ENCODE measurements around the gene CXCL3. TPM values are rescaled to one million over a fixed set of nuclear protein-coding genes. Genes with fewer than 3 reads are reported as not detected.
"Not testable (repeated sequence)": the region's sequence is repeated elsewhere in the genome, so short reads cannot be mapped to it uniquely, and the experiment has no call there.

Gene CXCL3
- not detected for total RNA-seq

DNA sequence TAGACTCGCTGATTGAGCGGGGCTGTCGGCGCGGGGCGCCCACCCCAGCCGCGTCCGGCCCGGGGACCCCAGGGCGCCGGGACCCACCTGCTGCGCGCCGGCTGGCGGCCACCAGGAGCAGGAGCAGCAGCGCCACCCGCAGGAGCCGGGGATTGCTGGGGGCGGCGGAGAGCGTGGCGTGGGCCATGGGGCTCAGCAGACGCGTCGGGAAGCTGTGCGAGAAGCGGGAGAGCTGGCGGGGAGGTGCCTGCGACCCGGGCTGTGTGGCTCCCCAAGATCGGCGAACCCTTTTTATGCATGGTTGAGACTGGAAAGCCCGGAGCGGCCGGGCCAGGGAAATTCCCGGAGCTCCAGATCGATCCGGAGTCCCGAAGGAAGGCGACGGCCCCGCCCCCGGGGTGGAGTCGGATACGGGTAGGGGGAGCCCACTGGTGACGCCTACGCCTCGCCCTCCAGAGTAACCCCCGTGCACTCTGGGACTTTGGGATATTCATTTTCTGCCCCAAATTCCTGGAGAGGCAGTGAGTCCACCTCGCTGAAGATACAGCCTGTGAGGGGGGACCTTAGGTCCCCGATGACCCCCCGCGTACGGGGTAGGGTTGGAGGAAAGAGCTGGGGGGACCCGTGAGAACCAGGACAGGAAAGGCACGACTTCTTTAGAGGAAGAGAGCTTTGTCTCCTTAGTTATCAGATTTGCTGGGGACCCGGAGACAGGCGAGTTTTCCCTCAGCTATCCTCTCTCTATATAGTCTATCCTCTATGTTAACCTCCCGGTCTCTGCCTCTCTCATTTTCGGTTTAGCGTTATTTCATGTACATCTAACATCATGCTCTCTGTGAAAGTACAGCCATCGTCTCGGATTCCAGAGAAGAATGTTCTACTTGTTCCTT lies at the start of gene CXCL3:
CXCL3 (minus strand) TSS at position 265 of the 890 bp plus-strand sequence; CDS start at position 187, 78 bp downstream.
- peaks cover 10% of the 10 kb centered on the region for H3K4me1 Mint-ChIP-seq
- peaks cover 70% of the 10 kb centered on the region for H3K27me3 Mint-ChIP-seq
- H3K36me3 Mint-ChIP-seq = no peaks in the 10 kb centered on the region
- no peaks in the 10 kb centered on the region for H3K9me3 Mint-ChIP-seq
- DNase-seq = peak; percentile 20
- peak within 1 kb of the TSS; percentile 74 for H3K4me3 Mint-ChIP-seq
- no peak within 1 kb of the TSS for H3K27ac Mint-ChIP-seq

DNA sequence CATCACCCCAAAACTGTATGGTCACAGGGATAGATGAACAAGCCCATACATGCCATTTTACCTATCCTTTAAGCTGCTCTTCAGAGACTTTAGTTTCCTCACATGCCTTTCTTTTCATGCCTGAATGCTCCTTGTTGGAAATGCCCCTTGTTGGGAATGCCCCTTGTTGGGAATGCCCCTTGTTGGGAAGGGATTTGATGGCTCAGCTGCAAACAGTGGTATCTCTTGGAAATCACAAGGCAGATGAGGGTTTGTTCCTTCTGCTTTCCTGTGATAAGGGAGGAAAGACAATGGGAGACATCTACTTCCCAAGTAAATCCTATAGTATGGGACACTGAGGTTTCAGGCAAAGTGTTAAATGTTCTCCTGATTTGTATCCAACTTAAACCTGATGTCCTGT lies 49.0 kb upstream of the CXCL3 start:
- Mint-ChIP-seq H3K4me1 (no peaks in the 10 kb centered on the region), H3K27ac (no peak overlapping the region), H3K9me3 (no peaks in the 10 kb centered on the region), H3K4me3 (no peak overlapping the region), H3K27me3 (peaks cover 6% of the 10 kb centered on the region), H3K36me3 (no peaks in the 10 kb centered on the region)
- no peak for DNase-seq

DNA sequence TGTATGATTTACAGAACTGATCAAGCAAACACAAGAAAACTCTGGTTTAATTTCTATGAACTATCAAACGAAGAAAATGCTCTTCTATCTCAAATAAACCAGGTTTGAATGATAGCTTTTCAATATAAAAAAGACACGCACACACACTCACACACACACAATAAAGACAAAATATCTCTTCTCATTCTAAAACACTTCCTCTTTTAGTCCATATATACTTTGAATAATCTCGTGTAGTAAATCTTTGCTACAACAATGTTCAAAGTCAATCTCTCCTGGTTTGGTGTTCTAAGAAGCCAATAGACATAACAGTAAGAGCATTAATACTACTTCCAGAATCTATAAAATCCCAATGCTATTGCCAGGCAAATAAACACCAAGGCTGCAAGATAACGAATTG lies 47.2 kb upstream of the CXCL3 start:
- Mint-ChIP-seq H3K9me3 (no peaks in the 10 kb centered on the region), H3K36me3 (no peaks in the 10 kb centered on the region), H3K4me3 (no peak overlapping the region), H3K4me1 (no peaks in the 10 kb centered on the region), H3K27ac (no peak overlapping the region), H3K27me3 (peaks cover 6% of the 10 kb centered on the region)
- no peak for DNase-seq

DNA sequence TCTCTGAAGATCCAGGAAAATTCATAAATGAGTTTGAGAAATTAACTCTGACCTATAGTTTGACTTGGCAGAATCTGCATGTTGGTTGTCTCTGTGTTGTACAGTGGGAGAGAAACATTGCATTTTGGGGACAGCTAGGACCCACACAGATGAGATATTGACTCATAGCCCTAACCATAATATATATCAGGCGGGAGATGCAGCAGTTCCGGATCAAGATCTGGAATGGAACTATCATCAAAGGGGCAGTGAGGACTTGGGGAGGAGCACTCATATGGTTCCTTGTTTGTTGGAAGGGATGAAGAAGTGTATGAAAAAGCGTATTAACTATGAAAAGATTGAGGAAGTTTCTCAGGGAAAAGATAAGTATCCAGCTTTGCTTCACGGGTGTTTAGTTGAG lies 46.5 kb upstream of the CXCL3 start:
- Mint-ChIP-seq H3K9me3 (no peaks in the 10 kb centered on the region), H3K4me3 (no peak overlapping the region), H3K36me3 (no peaks in the 10 kb centered on the region), H3K27me3 (peaks cover 9% of the 10 kb centered on the region), H3K27ac (no peak overlapping the region), H3K4me1 (no peaks in the 10 kb centered on the region)
- no peak for DNase-seq

DNA sequence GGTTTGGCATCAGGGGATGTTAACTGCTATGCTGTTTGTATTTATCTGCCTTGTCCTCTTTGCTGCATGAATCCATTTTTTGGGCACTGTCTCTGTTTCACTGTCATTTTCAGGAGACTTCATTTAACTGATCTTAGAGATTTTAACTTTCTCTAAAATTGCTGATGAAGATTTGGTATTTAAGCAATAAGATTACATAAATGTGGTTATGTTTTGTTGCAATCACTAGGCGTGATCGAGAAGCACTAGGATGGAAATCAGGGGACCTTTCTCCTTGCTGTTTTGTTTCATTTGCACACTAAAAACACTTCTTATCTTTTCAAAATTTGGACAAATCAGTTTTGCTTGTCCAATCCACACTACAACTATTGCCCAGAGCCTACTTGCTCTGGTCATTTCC lies 45.1 kb upstream of the CXCL3 start:
- no peaks in the 10 kb centered on the region for H3K36me3 Mint-ChIP-seq

DNA sequence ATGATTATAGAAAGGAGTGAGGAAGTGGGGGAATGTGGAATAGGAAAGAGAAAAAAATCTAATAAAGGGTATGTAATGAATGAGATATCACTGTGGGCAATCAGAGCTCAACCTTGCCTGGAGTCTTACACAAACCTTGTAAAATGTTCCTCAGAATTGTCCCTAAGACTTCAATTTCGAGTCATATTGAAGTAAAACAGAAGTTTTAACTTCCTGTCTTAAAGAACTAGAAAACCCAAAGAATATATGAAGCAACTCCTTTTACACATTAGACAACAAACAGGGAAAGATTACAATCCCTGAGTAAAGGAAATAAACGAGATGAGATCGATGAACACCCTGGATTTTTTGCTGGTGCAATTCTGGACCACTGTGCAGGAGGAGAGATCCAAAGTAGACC lies 42.5 kb upstream of the CXCL3 start:
- no peak overlapping the region for H3K4me3 Mint-ChIP-seq
- no peak overlapping the region for H3K27ac Mint-ChIP-seq
- H3K27me3 Mint-ChIP-seq = peaks cover 20% of the 10 kb centered on the region
- no peaks in the 10 kb centered on the region for H3K9me3 Mint-ChIP-seq
- no peak for DNase-seq
- H3K4me1 Mint-ChIP-seq = no peaks in the 10 kb centered on the region
- H3K36me3 Mint-ChIP-seq = no peaks in the 10 kb centered on the region

More for the DNA sequence above, 45.1 kb upstream of the CXCL3 start:
- Mint-ChIP-seq H3K9me3 (no peaks in the 10 kb centered on the region), H3K27ac (no peak overlapping the region), H3K4me3 (no peak overlapping the region), H3K4me1 (no peaks in the 10 kb centered on the region), H3K27me3 (peaks cover 13% of the 10 kb centered on the region)
- DNase-seq = no peak

DNA sequence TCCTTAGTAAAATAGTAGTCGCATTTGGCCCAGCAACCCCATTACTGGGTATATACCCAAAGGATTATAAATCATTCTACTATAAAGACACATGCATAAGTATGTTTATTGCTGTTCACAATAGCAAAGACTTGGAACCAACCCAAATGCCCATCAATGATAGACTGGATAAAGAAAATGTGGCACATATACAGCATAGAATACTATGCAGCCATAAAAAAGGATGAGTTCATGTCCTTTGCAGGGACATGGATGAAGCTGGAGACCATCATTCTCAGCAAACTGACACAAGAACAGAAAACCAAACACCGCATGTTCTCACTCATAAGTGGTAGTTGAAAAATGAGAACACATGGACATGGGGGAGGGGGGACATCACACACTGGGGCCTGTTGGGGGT lies 41.9 kb upstream of the CXCL3 start:
- H3K4me1 Mint-ChIP-seq, H3K36me3 Mint-ChIP-seq, DNase-seq, H3K4me3 Mint-ChIP-seq, H3K9me3 Mint-ChIP-seq, H3K27ac Mint-ChIP-seq: not testable (repeated sequence)
- peaks cover 20% of the 10 kb centered on the region for H3K27me3 Mint-ChIP-seq

DNA sequence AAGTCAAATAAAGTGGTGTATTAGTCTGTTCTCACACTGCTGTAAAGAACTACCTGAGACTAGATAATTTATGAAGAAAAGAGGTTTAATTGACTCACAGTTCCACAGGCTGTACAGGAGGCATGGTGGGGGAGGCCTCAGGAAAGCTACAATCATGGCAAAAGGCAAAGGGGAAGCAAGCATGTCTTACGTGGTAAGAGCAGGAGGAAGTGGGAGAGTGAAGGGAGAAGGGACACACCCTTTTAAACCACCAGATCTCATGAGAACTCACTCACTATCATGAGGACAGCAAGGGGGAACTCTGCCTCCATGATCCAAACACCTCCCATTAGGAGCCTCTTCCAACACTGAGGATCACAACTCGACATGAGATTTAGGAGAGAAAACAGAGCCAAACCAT lies 40.5 kb upstream of the CXCL3 start:
- H3K9me3 Mint-ChIP-seq, H3K27ac Mint-ChIP-seq, H3K4me3 Mint-ChIP-seq, DNase-seq, H3K4me1 Mint-ChIP-seq, H3K36me3 Mint-ChIP-seq: not testable (repeated sequence)
- peaks cover 13% of the 10 kb centered on the region for H3K27me3 Mint-ChIP-seq

DNA sequence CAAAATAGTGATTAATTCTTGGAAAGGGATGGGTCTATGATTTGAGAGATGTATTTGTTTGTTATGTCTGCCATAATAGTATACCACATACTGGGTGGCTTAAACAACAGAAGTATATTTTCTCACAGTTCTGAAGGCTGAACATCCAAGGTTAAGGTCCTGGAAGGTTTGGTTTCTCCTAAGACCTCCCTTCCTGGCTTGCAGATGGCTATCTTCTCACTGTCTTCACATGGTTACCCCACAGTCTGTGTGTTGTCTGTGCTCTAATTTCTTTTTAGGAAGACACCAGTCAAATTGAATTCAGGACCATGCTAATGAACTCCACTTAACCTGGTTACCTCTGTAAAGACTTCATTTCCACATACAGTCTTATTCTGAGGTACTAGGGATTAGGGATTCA lies 34.9 kb upstream of the CXCL3 start:
- no peaks in the 10 kb centered on the region for H3K9me3 Mint-ChIP-seq
- H3K4me3 Mint-ChIP-seq = no peak overlapping the region
- H3K36me3 Mint-ChIP-seq = no peaks in the 10 kb centered on the region
- H3K27ac Mint-ChIP-seq = no peak overlapping the region
- DNase-seq = no peak
- H3K4me1 Mint-ChIP-seq = no peaks in the 10 kb centered on the region
- peaks cover 11% of the 10 kb centered on the region for H3K27me3 Mint-ChIP-seq

DNA sequence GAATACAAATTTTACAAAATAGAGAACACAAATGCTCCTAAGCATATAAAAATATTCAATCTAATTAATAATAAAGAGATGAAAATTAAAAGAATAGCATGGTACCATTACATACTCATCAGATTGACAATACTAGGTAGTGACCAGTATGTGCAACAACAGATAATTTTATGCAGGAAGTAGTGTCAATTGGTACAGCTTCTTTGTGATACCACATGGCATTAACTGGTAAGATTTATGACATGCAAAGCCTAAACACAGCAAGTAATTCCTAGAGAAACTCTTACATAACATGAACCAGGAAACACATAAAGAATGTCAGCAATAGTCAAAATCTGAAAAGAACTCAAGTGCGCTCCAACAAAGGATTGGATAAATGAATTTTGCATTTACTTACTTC lies 34.2 kb upstream of the CXCL3 start:
- H3K9me3 Mint-ChIP-seq = no peaks in the 10 kb centered on the region
- no peaks in the 10 kb centered on the region for H3K36me3 Mint-ChIP-seq
- DNase-seq = no peak
- H3K4me3 Mint-ChIP-seq = no peak overlapping the region
- peaks cover 10% of the 10 kb centered on the region for H3K27me3 Mint-ChIP-seq
- H3K4me1 Mint-ChIP-seq = no peaks in the 10 kb centered on the region
- no peak overlapping the region for H3K27ac Mint-ChIP-seq

DNA sequence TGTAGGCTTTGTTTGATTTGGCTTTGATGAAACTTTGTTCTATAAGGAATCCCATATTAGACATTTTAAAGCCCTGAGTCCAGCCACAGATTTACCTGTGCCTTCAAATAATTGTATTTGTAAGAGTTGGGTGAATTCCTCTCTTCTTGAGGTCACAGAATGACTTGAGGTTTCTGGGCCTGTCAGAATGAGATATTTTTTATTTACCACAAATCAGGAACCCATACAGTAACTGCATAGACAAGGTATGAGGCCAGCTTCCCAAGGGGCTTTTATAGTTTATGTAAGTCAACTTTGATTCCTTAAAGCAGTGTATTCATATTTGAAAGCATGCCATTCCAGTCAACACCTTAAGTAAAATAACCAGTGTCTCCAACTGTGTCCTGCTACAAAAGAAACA lies 29.1 kb upstream of the CXCL3 start:
- no peaks in the 10 kb centered on the region for H3K9me3 Mint-ChIP-seq
- no peaks in the 10 kb centered on the region for H3K36me3 Mint-ChIP-seq
- H3K27ac Mint-ChIP-seq = no peak overlapping the region
- H3K4me3 Mint-ChIP-seq = no peak overlapping the region
- DNase-seq = no peak
- peaks cover 9% of the 10 kb centered on the region for H3K27me3 Mint-ChIP-seq
- no peaks in the 10 kb centered on the region for H3K4me1 Mint-ChIP-seq

DNA sequence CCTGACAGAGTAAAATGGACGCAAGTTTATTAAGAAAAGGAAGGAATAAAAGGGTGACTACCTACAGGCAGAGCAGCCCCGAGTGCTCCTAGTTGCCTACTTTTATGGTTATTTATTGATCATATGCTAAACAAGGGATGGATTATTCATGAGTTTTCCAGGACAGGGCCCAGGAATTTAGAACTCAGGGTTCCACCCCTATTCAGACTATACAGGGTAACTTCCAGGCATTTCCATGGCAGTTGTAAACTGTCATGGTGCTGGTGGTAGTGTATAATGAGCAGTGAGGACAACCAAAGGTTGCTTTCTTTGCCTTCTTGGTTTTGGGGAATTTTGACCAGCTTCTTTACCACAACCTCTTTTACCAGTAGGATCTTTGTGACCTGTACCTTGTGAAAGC lies 27.7 kb upstream of the CXCL3 start:
- Mint-ChIP-seq H3K9me3 (no peaks in the 10 kb centered on the region), H3K4me3 (no peak overlapping the region), H3K4me1 (no peaks in the 10 kb centered on the region), H3K27ac (no peak overlapping the region), H3K36me3 (no peaks in the 10 kb centered on the region), H3K27me3 (peaks cover 9% of the 10 kb centered on the region)
- no peak for DNase-seq

DNA sequence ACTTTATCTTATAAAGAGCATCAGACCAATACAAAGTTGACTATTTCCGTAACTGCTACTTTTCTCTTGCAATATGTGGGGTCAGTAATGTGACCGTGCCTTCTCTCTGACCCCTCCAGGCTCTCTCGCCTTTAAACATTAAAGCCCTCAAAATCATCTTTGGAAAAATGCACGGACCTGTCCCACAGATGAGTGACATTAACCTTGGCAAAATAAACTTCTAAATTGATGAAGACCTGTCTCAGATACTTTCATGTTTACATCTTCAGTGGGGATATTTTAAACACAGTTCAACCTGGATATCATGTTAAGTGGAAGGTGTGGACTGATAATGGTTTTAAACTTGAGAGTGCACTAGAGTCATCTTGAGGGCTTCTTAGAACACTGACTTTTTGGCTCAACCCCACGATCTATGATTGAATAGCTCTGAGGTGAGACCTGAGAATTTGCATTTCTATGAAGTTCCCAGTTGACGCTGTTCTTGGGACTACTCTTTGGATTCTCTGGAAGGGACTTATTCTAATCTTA lies 26.7 kb upstream of the CXCL3 start:
- Mint-ChIP-seq H3K9me3 (no peaks in the 10 kb centered on the region), H3K27ac (no peak overlapping the region), H3K4me1 (no peaks in the 10 kb centered on the region), H3K4me3 (no peak overlapping the region), H3K27me3 (peaks cover 4% of the 10 kb centered on the region), H3K36me3 (no peaks in the 10 kb centered on the region)
- DNase-seq = no peak

DNA sequence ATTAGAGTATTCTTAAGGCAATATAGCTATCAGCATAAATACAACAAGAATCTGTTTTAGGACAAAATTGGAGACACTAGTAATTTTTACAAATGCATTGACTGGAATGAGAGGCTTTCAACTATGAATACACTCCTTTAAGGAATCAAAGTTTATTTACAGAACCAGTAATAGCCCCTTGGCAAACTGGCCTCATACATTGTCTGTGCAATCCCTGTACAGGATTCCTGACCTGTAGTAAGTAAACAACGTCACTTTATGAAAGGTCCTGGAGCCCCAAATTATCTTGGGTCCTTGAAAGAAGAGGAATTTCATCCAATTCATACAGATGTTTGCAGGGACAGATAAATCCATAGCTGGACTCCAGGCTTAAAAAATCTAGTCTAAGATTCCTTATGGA lies 25.4 kb upstream of the CXCL3 start:
- H3K36me3 Mint-ChIP-seq = no peaks in the 10 kb centered on the region
- no peak for DNase-seq
- H3K27ac Mint-ChIP-seq = no peak overlapping the region
- H3K9me3 Mint-ChIP-seq = no peaks in the 10 kb centered on the region
- peaks cover 4% of the 10 kb centered on the region for H3K27me3 Mint-ChIP-seq
- no peak overlapping the region for H3K4me3 Mint-ChIP-seq
- H3K4me1 Mint-ChIP-seq = no peaks in the 10 kb centered on the region

DNA sequence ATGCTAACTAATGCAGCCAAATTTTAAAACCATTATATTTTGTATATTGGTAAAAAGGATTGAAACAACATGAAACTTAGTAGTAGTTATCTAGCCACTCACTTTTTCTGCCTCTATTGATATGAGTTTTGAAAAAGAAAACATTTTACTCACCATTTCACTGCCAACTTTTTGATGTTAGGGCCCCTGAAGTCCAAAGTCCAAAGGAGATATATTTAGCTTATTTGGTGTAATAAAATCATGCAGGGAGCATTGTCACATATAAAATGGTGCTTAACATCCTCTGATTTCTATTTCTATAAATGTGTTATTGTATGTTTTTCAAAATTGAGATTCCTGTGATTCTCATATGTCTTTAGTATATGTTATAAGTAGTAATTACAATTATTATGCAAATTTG lies 24.5 kb upstream of the CXCL3 start:
- Mint-ChIP-seq H3K4me3 (no peak overlapping the region), H3K4me1 (no peaks in the 10 kb centered on the region), H3K27me3 (peaks cover 4% of the 10 kb centered on the region), H3K9me3 (no peaks in the 10 kb centered on the region), H3K27ac (no peak overlapping the region), H3K36me3 (no peaks in the 10 kb centered on the region)
- DNase-seq = no peak

DNA sequence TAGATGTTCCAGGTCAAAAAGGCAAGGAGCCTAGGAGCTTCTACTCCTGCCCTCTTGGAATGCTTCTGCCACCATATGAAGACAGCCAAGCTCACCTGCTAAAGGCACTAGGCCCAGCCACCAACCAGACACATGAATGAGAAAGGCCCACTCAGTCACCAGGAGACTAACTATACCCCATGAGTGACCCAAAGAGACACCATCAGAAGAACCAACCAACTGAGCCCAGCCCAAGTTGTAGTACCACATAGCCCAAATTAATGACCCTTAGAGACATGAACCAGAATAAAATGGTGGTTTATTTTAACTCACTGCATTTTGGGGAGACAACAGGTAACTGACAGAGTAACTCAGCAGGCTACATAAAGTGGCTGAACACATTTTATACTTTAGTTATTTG lies 22.9 kb upstream of the CXCL3 start:
- H3K27ac Mint-ChIP-seq = no peak overlapping the region
- no peaks in the 10 kb centered on the region for H3K4me1 Mint-ChIP-seq
- H3K9me3 Mint-ChIP-seq = no peaks in the 10 kb centered on the region
- no peaks in the 10 kb centered on the region for H3K36me3 Mint-ChIP-seq
- H3K27me3 Mint-ChIP-seq = peaks cover 4% of the 10 kb centered on the region
- DNase-seq = no peak
- H3K4me3 Mint-ChIP-seq = no peak overlapping the region
